Stimulated activated CD8-positive, alpha-beta memory T cell treated with anti-CD3 and anti-CD28 coated beads, Interleukin-7, amount 100 ng/mL, for 1 hour (primary cell): Measurements from ENCODE around the gene HYKK.
A peak's percentile ranks its signal among the peaks of the same experiment; 100 is the strongest.
"Not testable (repeated sequence)": the region's sequence is repeated elsewhere in the genome, so short reads cannot be mapped to it uniquely, and the experiment has no call there.

Experiments
- DNase-seq, 2 donors: peaks; one replicate each; pipeline ENCODE4 v3.0.0-alpha.2; 2020; ENCODE audit warnings: low read depth in 2 of 2

Gene HYKK

DNA sequence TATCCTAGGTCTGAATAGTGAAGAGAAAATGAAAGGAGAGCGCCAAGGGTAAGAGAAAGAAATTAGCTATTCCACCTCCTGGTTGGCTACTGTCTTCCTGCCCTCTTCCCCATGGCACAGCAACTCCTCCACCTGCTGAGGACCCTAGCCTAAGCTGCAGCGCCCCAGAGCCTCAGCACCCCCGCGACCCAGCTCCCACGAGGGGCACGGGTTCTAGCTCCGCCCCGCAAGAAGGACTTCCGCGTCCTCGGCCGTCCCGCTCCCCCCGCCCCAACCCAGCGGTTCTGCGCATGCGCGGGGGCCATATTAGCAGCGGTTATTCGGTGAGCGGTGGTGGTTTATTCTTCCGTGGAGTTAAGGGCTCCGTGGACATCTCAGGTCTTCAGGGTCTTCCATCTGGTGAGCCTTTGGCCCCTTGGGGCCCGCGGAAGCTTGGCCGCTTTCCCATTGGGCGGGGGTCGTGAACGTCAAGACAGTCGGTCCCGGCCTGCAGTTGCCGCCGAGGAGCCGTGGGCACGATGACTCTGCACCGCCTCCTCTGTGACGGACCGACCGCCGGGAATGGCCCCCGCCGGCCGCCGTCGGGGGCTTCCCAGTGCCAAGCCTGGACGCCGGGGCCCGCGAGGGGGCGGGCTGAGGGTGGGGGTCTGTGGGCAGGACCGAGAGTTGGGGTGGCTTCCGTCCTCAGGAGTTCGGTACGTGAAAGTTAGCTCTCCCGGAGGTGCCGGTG is 32.9 kb downstream of the HYKK start, which contains the start of gene PSMA4:
TSS of gene PSMA4 (plus strand) at position 304 of the 730 bp plus-strand sequence. CDS start 1,484 bp downstream, outside the sequence.
- DNase-seq, result peak; percentile 89 to 92

- DNase-seq, result no peak
These were observed 33.7 kb downstream of the HYKK start for GRCh38 chr15:78540871-78541743.

- DNase-seq, result no peak
These were observed 34.3 kb downstream of the HYKK start for GRCh38 chr15:78541744-78542034.

- no peak for DNase-seq
These were observed 35.3 kb downstream of the HYKK start for GRCh38 chr15:78542647-78543046.

DNA sequence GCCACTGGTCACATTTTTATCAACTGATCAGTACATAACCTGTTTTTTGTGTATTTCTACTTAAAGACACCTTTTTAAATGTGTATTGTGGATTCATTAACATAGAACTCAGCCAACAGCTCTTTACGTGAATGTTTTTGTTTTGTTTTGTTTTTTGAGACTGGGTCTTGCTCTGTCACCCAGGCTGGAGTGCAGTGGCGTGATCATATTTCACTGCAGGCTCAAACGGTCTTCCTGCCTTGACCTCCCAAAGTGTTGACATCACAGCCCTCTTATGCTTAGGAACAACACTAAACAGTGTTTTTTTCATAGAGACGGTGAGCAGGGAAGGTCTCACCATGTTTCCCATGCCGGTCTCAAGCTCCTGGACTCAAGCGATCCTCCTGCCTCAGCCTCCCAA is 42.8 kb downstream of the HYKK start:
- DNase-seq, result no peak

DNA sequence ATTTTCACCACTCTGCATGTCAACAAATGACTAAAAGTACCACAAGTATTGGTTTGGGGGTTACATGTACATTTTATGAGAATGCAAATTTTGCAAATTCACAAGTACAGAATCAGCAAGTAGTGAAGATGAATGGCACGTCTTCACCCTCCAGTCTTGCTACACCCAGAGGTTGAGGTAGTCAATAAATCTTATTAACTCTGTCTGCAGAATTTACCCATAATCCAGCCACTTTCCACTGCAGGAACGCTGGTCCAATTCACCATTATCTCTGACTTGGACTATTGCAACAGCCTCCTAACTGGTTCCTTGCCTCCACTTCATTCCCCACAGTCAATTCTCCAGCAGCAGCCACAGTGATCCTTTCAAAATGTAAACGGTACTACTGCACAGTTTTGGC is 43.4 kb downstream of the HYKK start:
- no peak for DNase-seq

GRCh38 chr15:78551902-78552301 is 44.5 kb downstream of the HYKK start:
- DNase-seq, result no peak

GRCh38 chr15:78552597-78552996 is 45.2 kb downstream of the HYKK start:
- DNase-seq, result no peak

DNA sequence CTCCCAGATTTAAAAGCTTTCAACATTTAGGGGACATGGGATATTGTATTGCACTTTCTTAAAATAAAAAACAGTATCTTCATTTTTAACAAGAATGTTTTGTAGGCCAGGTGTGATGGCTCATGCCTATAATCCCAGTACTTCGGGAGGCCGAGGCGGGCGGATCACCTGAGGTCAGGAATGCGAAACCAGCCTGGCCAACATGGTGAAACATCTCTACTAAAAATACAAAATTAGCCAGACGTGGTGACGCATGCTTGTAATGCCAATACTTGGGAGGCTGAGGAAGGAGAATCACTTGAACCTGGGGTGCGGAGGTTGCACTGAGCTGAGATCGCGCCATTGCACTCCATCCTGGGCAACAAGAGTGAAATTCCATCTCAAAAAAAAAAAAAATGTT is 52.8 kb downstream of the HYKK start:
- DNase-seq, result not testable (repeated sequence)

- DNase-seq, result no peak
These were observed 54.1 kb downstream of the HYKK start for GRCh38 chr15:78561490-78561889.

DNA sequence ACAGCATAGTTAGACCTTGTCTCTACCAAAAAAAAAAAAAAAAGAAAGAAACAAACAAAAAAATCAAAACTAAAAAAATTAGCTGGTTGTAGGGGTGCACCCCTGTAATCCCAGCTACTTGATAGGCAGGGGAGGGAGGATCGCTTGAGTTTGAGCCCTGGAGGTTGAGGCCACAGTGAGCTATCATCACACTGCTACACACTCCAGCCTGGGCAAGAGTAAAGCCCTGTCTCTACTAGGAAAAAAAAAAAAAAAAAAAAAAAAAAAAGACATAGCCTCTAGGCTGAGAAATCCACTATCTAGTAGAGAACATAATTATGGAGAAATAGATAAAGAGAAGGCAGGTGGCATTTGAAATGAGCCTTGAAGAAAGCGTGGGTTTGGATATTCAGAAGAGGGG is 55.7 kb downstream of the HYKK start:
- no peak for DNase-seq

DNA sequence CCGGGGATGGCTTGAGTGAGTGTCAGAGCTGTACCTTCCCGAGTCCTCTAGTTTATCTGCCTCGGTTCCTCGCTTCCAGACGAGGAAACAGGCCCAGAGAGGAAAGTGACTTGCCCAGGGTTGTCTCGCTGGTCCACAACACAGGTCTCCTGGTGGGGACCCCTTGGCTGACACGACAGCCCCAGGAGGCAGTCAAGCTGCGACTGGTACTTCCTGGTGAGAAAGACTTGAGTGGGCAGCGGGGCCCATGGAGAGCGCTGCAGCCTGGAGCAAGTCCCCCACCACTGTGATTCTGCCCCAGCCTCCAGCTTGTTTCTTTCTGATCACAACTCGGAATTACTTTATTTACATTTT is 57.3 kb downstream of the HYKK start:
- DNase-seq, result no peak

DNA sequence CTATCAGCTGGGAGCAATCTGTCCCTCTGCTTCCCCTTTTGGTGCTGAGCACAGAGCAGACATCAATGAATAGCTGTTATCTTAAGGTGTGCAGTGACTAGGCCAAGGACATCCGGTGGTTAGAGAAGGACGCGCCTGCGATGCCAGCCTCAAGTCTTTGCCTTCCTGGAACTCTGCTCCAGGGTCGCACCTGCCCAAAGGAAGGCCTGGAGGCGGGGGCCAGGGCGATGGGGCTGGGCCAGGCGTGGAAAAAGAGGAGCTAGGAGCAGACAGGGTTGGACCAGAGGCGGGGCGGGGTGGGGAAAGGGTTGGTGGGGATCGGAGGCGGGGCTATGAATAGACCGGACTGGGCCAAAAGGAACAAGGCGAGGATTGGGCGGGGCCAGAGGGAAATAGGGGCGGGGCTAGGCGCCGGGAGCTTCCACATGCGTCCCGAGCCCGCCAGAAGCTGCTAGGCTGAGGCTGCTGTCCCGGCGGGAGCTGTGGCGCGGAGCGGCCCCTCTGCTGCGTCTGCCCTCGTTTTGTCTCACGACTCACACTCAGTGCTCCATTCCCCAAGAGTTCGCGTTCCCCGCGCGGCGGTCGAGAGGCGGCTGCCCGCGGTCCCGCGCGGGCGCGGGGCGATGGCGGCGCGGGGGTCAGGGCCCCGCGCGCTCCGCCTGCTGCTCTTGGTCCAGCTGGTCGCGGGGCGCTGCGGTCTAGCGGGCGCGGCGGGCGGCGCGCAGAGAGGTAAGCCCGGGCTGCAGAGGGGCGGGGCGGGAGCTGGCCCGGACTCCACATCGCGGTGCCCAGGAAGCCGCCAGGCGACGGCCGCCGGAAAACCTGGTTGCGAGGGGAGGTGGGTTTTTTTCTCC is 57.9 kb downstream of the HYKK start, which contains the start of gene CHRNA5:
TSS of gene CHRNA5 (plus strand) at position 424 of the 854 bp plus-strand sequence. CDS start at position 624, 200 bp downstream.
- peak; percentile 31 to 58 for DNase-seq

- DNase-seq, result no peak
These were observed 58.8 kb downstream of the HYKK start for GRCh38 chr15:78565951-78566774.

GRCh38 chr15:78567531-78567930 is 60.2 kb downstream of the HYKK start:
- DNase-seq, result no peak

GRCh38 chr15:78570710-78571109 is 63.3 kb downstream of the HYKK start:
- no peak for DNase-seq

GRCh38 chr15:78571382-78571781 is 64.0 kb downstream of the HYKK start:
- no peak for DNase-seq

- no peak for DNase-seq
These were observed 66.0 kb downstream of the HYKK start for GRCh38 chr15:78573416-78573815.

DNA sequence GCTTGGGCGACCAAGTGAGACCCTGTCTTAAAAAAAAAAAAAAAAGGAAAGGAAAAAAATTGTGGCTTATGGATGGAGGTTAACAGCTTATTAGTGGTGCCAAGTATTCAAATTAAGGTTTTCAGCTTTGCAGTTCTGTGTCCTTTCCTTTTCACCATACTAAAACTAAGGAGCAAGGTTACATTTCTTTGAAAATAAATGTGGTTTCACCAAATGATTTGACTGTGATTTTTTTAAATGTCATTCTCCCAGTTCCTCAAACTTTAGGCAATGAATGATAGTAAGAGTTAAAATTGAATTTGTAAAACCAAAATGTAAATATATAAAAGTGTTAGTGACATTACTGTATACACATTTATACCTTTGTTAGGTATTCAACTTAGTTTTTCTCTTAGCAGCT is 67.6 kb downstream of the HYKK start:
- no peak for DNase-seq
